ENCODE results near the gene ADPRH. TPM values are rescaled to one million over a fixed set of nuclear protein-coding genes. Genes with fewer than 3 reads are reported as not detected.

ADPRH gene
- total RNA-seq, 4 donors from 2014 or later = 1.3 to 3.9 (median 2.3) TPM

GRCh38 chr3:119626196-119626595 is 46.9 kb downstream of the ADPRH start:
- WGBS = 89% methylated on average over 1 of the region's 1 CpG
- no peak overlapping the region for H3K27ac ChIP-seq
- TF ChIP-seq CTCF (IDR thresholded peaks at IDR 0.05) (no peak), EP300 (IDR thresholded peaks at IDR 0.05) (no peak), POLR2A (IDR thresholded peaks at IDR 0.05) (no peak), POLR2AphosphoS5 (IDR thresholded peaks at IDR 0.05) (no peak)
- no peaks in the 10 kb centered on the region for H3K36me3 ChIP-seq
- no peak overlapping the region for H3K4me3 ChIP-seq
- peaks cover 24% of the 10 kb centered on the region for H3K4me1 ChIP-seq
- no peaks in the 10 kb centered on the region for H3K27me3 ChIP-seq
- no peak for DNase-seq (ENCODE audit: low spot score in 2 of 2)
- no peaks in the 10 kb centered on the region for H3K9me3 ChIP-seq

GRCh38 chr3:119627461-119627860 is 48.2 kb downstream of the ADPRH start:
- H3K4me3 ChIP-seq = no peak overlapping the region
- H3K36me3 ChIP-seq = no peaks in the 10 kb centered on the region
- TF ChIP-seq CTCF (IDR thresholded peaks at IDR 0.05) = no peak
- no peak for TF ChIP-seq EP300 (IDR thresholded peaks at IDR 0.05)
- TF ChIP-seq POLR2A (IDR thresholded peaks at IDR 0.05) = no peak
- TF ChIP-seq POLR2AphosphoS5 (IDR thresholded peaks at IDR 0.05) = no peak
- H3K9me3 ChIP-seq = no peaks in the 10 kb centered on the region
- H3K4me1 ChIP-seq = peaks cover 24% of the 10 kb centered on the region
- H3K27me3 ChIP-seq = no peaks in the 10 kb centered on the region
- no peak for DNase-seq (ENCODE audit: low spot score in 2 of 2)
- 64% methylated on average over 8 of the region's 8 CpGs for WGBS
- no peak overlapping the region for H3K27ac ChIP-seq

- H3K36me3 ChIP-seq = no peaks in the 10 kb centered on the region
- H3K27ac ChIP-seq = no peak overlapping the region
- H3K9me3 ChIP-seq = no peaks in the 10 kb centered on the region
- H3K4me3 ChIP-seq = no peak overlapping the region
- 77% methylated on average over 4 of the region's 4 CpGs for WGBS
- H3K4me1 ChIP-seq = peaks cover 24% of the 10 kb centered on the region
- no peak for DNase-seq (ENCODE audit: low spot score in 2 of 2)
- no peaks in the 10 kb centered on the region for H3K27me3 ChIP-seq
- no peak for TF ChIP-seq POLR2AphosphoS5 (IDR thresholded peaks at IDR 0.05)
Measured at GRCh38 chr3:119628390-119628789, 49.1 kb downstream of the ADPRH start.

GRCh38 chr3:119628816-119629445 is 49.6 kb downstream of the ADPRH start:
- 31% methylated on average over 1 of the region's 1 CpG for WGBS
- no peaks in the 10 kb centered on the region for H3K36me3 ChIP-seq
- no peaks in the 10 kb centered on the region for H3K27me3 ChIP-seq
- no peak overlapping the region for H3K4me3 ChIP-seq
- no peak for TF ChIP-seq EP300 (IDR thresholded peaks at IDR 0.05)
- TF ChIP-seq POLR2AphosphoS5 (IDR thresholded peaks at IDR 0.05) = no peak
- TF ChIP-seq CTCF (IDR thresholded peaks at IDR 0.05) = no peak
- TF ChIP-seq POLR2A (IDR thresholded peaks at IDR 0.05) = no peak
- peaks cover 24% of the 10 kb centered on the region for H3K4me1 ChIP-seq
- no peak overlapping the region for H3K27ac ChIP-seq
- no peaks in the 10 kb centered on the region for H3K9me3 ChIP-seq
- DNase-seq (ENCODE audit: low spot score in 2 of 2) = no peak

GRCh38 chr3:119630128-119630879 is 51.0 kb downstream of the ADPRH start:
- H3K36me3 ChIP-seq = no peaks in the 10 kb centered on the region
- TF ChIP-seq CTCF (IDR thresholded peaks at IDR 0.05) (no peak), POLR2A (IDR thresholded peaks at IDR 0.05) (no peak)
- no peak overlapping the region for H3K4me3 ChIP-seq
- WGBS = 79% methylated on average over 8 of the region's 8 CpGs
- no peak for DNase-seq (ENCODE audit: low spot score in 2 of 2)
- H3K27me3 ChIP-seq = no peaks in the 10 kb centered on the region
- no peak overlapping the region for H3K27ac ChIP-seq
- no peaks in the 10 kb centered on the region for H3K9me3 ChIP-seq
- H3K4me1 ChIP-seq = peaks cover 24% of the 10 kb centered on the region

Data from suprapubic skin (tissue), 4 donors.